Measurements from ENCODE around the gene RMDN3. TPM values are rescaled to one million over a fixed set of nuclear protein-coding genes. Genes with fewer than 3 reads are reported as not detected.

Gene RMDN3
- total RNA-seq, 1 donor from 2014 or later = 30.2 TPM

GRCh38 chr15:40785164-40785563 is 30.1 kb upstream of the RMDN3 start:
- peaks cover 22% of the 10 kb centered on the region for H3K4me1 Mint-ChIP-seq (ENCODE audit: unreplicated experiment)
- DNase-seq (ENCODE audit: extremely low spot score, unreplicated experiment) = no peak
- no peak overlapping the region for H3K4me3 Mint-ChIP-seq (ENCODE audit: unreplicated experiment)
- H3K36me3 Mint-ChIP-seq (ENCODE audit: unreplicated experiment) = peaks cover 6% of the 10 kb centered on the region
- no peaks in the 10 kb centered on the region for H3K9me3 Mint-ChIP-seq (ENCODE audit: unreplicated experiment)
- no peaks in the 10 kb centered on the region for H3K27me3 Mint-ChIP-seq (ENCODE audit: unreplicated experiment)
- no peak for TF ChIP-seq CTCF (IDR thresholded peaks at IDR 0.05)
- no peak overlapping the region for H3K27ac Mint-ChIP-seq (ENCODE audit: unreplicated experiment)

DNA sequence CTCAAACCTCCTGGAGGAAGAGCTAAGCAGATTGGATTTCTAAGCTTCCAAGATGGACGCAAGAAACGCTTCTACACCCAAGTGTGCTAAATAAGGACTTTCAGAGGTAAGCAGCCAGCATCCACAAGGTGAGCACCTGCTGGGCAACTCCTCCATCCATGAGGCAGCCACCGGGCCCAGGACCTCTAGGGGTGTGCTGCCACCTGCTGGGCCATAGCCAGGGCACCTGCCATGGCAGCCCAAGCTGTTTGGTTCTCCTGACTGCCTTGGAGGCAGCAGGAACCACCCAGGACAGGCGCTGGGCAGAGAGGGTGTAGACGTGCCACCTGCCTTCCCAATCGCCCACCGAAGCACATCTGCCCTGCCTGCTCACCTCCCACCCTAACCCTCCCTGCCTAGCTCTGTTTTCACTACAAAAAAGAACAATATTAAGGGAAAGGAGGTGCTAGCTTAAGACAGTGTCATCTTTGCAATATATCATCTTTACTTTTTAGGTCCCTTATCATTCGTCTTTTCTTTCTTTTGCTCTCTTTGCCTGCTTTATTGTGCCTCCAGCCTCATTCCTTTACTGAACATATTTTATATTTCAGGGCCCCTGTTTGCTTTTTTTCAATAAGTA is 27.7 kb upstream of the RMDN3 start:
- peak; percentile 58 for TF ChIP-seq CTCF (IDR thresholded peaks at IDR 0.05)
- Mint-ChIP-seq H3K36me3 (ENCODE audit: unreplicated experiment) (peaks cover 13% of the 10 kb centered on the region), H3K27me3 (ENCODE audit: unreplicated experiment) (no peaks in the 10 kb centered on the region), H3K4me3 (ENCODE audit: unreplicated experiment) (no peak overlapping the region), H3K9me3 (ENCODE audit: unreplicated experiment) (no peaks in the 10 kb centered on the region), H3K27ac (ENCODE audit: unreplicated experiment) (no peak overlapping the region), H3K4me1 (ENCODE audit: unreplicated experiment) (peaks cover 16% of the 10 kb centered on the region)
- DNase-seq (ENCODE audit: extremely low spot score, unreplicated experiment) = no peak

DNA sequence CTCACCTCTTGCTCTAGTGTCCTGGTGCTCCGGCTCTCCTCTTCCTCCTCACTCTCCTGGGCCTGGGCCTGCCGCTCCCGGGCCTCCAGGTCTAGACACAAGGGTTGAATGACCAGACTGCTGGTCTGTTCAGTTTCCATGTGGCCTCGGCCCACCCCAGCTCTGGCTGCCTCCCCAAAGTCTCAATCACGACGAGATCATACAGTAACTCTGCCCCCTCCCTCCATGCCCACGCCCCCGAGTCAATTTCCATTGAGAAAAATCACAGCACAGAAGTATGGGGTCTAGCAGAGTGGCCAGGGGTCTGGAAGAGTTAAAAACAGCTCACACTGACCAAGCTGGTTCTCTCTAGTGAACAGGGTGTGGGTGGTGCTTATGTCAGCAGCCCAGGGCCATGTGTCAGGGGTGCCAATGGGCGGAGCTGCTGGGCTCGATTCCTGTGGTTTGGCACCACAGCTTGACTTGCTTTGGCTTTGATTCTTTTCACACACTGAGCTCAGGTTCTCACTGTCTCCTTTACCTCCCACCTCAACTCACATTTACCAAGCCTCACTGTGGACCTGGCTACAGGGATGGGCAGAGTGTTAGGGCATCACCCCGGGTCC is 21.6 kb upstream of the RMDN3 start:
- no peak for DNase-seq (ENCODE audit: extremely low spot score, unreplicated experiment)
- H3K27ac Mint-ChIP-seq (ENCODE audit: unreplicated experiment) = peak overlapping the region; percentile 88
- no peaks in the 10 kb centered on the region for H3K27me3 Mint-ChIP-seq (ENCODE audit: unreplicated experiment)
- peaks cover 14% of the 10 kb centered on the region for H3K4me1 Mint-ChIP-seq (ENCODE audit: unreplicated experiment)
- H3K9me3 Mint-ChIP-seq (ENCODE audit: unreplicated experiment) = no peaks in the 10 kb centered on the region
- H3K36me3 Mint-ChIP-seq (ENCODE audit: unreplicated experiment) = peaks cover 29% of the 10 kb centered on the region
- H3K4me3 Mint-ChIP-seq (ENCODE audit: unreplicated experiment) = no peak overlapping the region
- TF ChIP-seq CTCF (IDR thresholded peaks at IDR 0.05) = no peak

GRCh38 chr15:40775740-40776536 is 20.9 kb upstream of the RMDN3 start:
- Mint-ChIP-seq H3K4me3 (ENCODE audit: unreplicated experiment) (no peak overlapping the region), H3K36me3 (ENCODE audit: unreplicated experiment) (peaks cover 35% of the 10 kb centered on the region), H3K27ac (ENCODE audit: unreplicated experiment) (no peak overlapping the region), H3K9me3 (ENCODE audit: unreplicated experiment) (no peaks in the 10 kb centered on the region), H3K27me3 (ENCODE audit: unreplicated experiment) (no peaks in the 10 kb centered on the region), H3K4me1 (ENCODE audit: unreplicated experiment) (peaks cover 14% of the 10 kb centered on the region)
- no peak for TF ChIP-seq CTCF (IDR thresholded peaks at IDR 0.05)
- DNase-seq (ENCODE audit: extremely low spot score, unreplicated experiment) = no peak

DNA sequence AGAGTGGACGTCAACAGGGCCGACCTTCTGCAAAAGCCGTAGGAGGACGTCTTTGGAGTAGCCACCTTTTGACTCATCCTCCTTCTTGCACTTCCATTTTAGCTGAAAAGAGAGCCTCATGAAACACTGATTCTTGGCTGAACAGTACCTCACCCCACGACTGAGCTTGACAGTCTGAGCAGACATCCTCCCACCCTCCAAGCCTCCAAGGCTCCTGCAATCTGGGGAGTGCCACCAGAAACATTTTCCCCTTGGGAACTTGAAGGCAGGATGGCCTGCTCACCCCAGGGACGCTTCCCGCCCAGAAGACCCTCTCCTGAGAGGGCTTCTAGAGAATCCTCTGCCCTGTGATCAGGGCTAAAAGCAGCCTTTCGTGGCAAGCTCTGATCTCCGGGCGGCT is 20.0 kb upstream of the RMDN3 start:
- no peak overlapping the region for H3K27ac Mint-ChIP-seq (ENCODE audit: unreplicated experiment)
- H3K9me3 Mint-ChIP-seq (ENCODE audit: unreplicated experiment) = no peaks in the 10 kb centered on the region
- no peak overlapping the region for H3K4me3 Mint-ChIP-seq (ENCODE audit: unreplicated experiment)
- no peak for TF ChIP-seq CTCF (IDR thresholded peaks at IDR 0.05)
- DNase-seq (ENCODE audit: extremely low spot score, unreplicated experiment) = no peak
- H3K27me3 Mint-ChIP-seq (ENCODE audit: unreplicated experiment) = no peaks in the 10 kb centered on the region
- peaks cover 20% of the 10 kb centered on the region for H3K4me1 Mint-ChIP-seq (ENCODE audit: unreplicated experiment)
- H3K36me3 Mint-ChIP-seq (ENCODE audit: unreplicated experiment) = peaks cover 33% of the 10 kb centered on the region

Measured in osteocyte (in vitro differentiated cells).